Erythroblast (primary cell): Measurements from ENCODE around the gene RGS17.
"Not testable (repeated sequence)": the region's sequence is repeated elsewhere in the genome, so short reads cannot be mapped to it uniquely, and the experiment has no call there.

Experiments
- GATA1 ChIP-seq: IDR thresholded peaks from 2 replicates; pipeline ENCODE4 v1.6.1; 2011; ENCODE audit warnings: low read depth, mild to moderate bottlenecking, control low read depth, low read length, moderate library complexity
- POLR2A ChIP-seq: IDR thresholded peaks from 2 replicates; pipeline ENCODE4 v1.6.1; 2011; ENCODE audit warnings: mild to moderate bottlenecking, low read length

DNA sequence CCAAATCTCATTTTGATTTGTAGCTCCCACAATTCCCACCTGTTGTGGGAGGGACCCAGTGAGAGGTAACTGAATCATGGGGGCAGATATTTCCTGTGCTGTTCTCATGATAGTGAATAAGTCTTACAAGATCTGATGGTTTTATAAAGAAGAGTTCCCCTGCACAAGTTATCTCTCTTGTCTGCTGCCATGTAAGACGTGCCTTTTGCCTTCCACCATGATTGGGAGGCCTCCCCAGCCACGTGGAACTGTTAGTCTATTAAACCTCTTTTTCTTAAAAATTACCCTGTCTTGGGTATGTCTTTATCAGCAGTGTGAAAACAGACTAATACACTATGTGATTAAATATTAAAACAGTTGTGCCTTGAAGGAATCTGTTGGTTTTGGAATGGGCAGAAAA is 131.5 kb downstream of the RGS17 start:
- TF ChIP-seq POLR2A, GATA1: not testable (repeated sequence)
